HG03565 (cell line): ENCODE results near the gene CMIP.
"Not testable (repeated sequence)": the region's sequence is repeated elsewhere in the genome, so short reads cannot be mapped to it uniquely, and the experiment has no call there.

ENCODE experiments used
- ATAC-seq: cut with Tn5 transposase; IDR thresholded peaks from one replicate; pipeline ENCODE4 v1.9.1; 2021; ENCODE audit warnings: mild to moderate bottlenecking, moderate library complexity; ENCODE audit not compliant: unreplicated experiment

CMIP gene

DNA sequence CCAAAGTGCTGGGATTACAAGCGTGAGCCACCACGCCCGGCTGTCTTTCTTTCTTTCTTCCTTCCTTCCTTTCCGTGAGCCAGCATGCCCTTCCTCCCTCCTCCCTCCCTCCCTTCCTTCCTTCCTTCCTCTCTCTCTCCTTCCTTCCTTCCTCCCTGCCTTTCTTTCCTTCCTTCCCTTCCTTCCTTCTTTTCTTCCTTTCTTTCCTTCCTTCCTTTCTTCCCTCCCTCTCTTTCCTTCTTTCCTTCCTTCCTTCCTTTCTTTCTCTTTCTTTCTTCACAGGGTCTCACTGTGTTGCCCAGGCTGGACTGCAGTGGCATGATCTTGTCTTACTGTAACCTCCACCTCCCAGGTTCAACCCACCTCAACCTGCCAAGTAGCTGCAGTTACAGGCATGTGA, 283.8 kb downstream of the CMIP start:
- no peak for ATAC-seq

GRCh38 chr16:81729451-81729850, 284.8 kb downstream of the CMIP start:
- ATAC-seq: no peak

DNA sequence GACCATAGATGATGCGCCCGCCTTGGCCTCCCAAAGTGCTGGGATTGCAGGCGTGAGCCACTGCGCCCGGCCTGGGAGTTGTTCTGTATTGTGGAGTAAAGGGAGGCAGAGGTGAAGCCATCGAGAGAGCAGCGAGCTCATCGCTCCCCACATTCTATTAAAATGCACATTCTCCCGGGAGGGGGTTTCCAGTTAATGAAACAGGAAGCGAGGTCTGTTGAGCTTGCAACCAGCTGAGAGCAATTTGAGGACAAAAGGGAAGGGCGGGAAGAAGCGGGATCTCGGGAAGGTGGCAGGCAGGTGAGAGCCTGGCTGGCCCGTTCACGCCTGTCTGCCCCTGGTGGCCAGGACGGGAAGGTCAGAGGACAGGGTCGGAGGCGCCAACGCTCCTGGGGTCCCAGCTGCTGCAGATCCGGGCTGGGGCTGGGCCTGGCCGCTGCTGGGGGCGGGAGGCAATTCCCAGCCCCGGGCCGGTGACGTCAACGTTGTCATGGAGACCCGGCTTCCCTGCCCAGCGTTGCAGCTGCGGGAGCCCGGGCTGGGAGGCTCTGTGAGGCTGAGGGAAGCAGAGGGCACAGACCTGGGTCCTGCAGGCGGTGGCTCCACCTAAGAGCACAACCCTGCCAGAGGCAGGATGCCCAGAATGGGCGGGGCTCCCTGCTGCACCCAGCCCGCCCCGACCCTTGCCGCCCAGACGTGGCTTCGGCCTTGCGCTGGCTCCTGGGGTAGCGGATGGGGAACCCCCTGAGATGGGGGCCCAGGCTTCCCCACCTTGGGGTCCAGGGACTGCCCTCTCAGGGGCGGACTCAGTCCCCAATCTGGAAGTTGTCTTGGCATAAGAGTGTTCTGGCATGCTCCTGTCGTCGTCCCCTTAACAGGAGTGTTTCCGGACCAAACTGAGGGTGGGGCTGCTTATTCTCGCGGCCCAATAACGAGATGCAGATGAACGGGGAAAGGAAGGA, 285.8 kb downstream of the CMIP start:
- ATAC-seq: peak; percentile 49

DNA sequence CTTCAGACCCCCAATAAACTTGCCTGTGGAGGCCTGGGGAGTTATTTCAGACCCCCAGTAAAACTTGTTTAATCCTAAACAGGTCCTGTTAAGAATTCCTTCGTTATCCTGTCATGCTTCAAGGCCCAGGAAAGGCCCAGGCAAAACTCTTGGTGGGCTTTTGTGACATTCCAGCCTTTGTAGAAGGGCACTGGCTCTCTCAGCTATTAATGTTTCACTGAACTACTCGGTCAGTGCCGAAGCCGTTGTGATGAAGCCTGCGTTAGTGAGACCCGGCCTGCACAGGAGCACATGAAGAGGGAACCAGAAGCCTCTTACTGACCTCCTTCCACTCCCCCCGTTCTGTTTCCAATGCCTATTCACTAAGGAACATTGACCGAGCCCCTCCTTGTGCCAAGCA, 287.0 kb downstream of the CMIP start:
- ATAC-seq: no peak

DNA sequence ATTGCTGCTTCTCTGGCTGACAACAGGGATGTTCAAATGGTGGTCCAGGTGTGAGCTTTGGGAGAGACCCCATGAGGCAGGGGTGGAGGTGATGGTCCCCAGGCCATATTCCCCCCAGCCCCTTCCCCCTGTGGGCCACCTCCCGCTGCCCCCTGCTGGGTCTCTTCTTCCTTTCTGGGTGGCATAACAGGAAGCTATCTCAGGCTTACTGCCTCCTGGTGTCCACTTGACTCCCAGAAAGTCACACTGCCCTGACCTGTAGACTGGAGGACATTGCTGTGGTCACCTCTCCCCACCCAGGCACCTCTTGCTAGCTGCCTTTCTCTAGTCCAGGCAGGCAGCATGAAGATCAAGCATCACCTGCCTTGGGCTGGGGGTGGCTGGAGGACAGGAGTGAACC, 288.1 kb downstream of the CMIP start:
- no peak for ATAC-seq

DNA sequence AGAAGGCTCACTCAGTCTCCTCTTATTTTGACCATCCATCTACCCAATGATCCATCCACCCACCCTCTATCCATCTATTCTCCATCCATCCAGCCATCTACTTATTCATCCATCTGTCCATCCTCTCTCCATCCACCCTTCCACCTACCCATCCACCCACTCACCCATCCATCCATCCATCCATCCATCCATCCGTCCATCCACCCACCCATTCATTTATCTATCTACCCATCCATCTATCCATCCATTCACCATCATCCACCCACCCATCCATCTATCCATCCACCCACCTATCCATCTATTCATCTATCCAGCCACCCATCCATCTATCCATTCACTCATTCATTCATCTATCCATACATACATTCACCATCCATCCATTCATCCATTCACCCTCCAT, 288.7 kb downstream of the CMIP start:
- no peak for ATAC-seq

DNA sequence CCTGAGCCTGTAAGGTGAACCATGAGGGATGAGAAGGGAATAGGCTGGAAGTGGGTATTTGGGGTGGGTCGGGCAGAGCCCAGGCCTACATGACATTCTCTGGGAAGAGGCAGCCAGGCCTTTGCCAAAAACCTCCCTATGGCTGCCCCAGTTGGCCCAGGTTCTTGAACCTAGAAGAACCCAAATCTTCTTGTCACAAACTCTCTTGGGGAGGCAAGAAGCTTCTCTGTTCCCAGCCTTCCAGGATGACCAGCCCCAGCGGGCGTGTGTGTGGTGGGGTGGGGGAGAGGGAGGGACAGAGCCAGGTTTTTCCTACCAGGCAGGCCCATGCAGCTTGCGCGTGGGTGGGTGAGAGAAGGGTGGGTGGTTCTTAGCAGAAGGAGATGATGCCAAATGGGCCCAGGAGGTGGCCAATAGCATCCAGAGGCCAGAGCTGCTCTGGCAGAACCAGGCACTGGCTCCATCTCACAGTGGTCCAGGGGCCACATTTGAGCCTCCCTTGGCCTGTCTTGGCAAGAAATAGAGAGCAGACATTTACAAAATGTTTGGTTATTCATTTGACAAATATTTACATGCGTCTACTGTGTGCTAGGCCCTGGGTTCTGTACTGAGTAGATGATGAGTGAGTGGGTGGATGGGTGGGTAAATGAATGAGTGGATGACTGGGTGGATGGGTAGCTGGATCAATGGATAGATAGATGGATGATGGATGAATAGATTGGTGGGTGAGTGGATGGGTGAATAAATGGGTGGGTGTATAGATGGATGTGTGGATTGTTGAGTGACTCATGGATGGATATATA, 290.2 kb downstream of the CMIP start:
- ATAC-seq: no peak

DNA sequence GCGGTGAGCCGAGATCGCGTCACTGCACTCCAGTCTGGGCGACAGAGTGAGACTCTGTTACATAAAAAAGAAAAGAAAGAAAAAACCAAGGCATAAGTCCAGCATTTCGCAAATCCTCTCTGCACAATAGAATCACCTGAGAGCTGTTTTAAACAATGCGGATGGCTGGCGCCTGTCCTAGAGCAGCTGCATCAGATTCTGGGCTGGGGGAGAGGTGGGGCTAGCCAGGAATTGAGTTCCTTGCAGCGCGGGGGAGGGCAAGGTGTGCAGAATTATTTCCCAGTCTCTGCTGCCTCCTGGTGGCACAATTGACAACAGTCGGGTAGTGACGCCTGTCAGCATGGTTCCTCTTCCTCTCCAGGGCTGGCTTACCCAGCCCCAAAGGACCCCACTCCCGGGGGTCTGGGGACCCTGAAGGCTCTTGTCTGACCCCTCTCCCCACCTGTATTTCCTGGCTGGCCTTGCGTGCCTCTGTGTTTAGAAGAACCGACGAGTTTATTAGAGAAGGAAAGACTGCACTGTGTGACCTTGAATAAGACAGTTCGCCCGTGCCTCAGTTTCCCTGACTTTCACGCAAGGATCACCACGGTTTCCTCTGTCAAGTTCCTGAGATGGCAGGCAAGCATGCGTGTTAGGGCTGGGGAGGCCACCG, 293.4 kb downstream of the CMIP start:
- peak; percentile 49 for ATAC-seq

- no peak for ATAC-seq
These were observed 294.3 kb downstream of the CMIP start for GRCh38 chr16:81738783-81739496.

DNA sequence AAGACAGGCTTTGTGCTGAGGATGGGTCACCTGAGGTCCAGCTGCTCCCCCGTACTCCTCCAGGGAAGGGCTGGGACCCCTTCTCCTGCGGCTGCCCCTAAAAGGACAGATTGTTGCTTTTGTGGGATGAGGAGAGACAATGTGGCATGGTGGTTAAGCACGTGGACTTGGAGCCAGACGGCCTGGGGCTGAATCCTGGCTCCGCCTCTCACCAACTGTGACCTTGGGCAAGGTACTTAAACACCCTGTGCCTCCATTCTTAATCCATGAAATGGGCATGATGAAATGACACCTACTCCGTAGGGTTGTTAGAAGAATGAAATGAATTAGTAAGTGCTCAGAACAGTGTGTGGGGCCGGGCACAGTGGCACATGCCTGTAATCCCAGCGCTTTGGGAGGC, 294.9 kb downstream of the CMIP start:
- no peak for ATAC-seq

GRCh38 chr16:81740169-81740568, 295.6 kb downstream of the CMIP start:
- ATAC-seq: peak; percentile 50

DNA sequence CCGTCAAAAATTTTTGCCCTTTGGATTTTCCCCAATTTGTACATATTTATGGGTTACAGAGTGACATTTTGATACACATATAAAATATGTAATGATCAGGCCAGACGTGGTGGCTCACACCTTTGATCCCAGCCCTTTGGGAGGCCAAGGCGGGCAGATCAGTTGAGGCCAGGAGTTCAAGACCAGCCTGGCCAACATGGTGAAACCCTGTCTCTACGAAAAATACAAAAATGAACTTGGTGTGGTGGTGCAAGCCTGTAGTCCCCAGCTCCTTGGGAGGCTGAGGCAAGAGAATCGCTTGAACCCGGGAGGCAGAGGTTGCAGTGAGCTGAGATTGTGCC, 296.8 kb downstream of the CMIP start:
- ATAC-seq: not testable (repeated sequence)

DNA sequence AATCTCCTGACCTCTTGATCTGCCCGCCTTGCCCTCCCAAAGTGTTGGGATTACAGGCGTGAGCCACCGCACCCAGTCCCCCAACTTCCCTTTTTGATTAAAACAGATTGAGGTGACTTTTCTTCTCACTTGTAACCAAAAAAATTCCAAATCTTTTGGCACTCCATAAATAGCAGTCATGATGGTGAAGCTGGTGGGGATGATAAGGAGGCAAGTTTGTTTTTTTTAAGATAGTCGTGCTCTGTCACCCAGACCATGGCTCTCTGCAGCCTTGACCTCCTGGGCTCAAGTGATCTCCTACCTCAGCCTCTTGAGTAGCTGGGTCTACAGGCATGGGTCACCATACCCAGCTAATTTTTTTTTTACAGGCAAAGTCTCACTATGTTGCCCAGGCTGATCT, 299.8 kb downstream of the CMIP start:
- no peak for ATAC-seq

DNA sequence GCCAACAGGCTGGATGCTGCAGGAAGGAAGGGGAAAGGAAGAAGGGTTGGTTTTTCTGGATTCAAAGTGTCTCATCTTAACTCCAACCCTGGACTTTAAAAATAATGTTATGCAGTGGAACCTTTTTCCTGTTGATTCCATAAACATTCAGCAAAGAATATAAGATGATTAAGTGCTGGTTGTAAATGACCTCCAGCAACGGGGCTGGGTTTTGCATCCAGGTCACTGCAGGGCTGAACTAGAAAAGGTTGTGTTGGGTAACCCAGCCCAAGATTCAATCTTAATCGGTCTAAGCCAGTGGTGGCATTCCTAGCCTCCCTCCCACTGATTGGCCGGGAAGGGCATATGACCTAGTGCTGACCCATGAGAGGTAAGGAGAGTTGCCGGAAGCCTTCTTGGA, 300.3 kb downstream of the CMIP start:
- no peak for ATAC-seq

GRCh38 chr16:81745704-81746558, 301.3 kb downstream of the CMIP start:
- no peak for ATAC-seq

DNA sequence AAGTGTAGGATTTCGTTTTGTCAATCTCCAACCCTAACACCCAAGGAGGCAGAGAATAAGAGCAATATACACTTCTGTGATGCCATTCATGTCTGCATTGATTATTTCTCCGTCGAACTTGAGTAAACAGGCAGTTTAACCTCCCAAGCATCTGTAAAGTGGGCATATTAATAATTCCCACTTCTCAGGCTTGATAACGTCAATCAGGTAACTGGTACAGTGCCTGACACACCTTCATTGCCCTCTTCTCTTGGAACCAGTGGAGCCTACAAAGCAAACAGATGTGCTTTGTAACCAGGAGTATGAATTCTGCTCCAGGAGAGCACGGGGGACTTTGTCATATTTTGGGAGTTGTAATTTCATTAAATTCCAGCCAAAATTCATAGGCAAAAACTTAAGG, 302.0 kb downstream of the CMIP start:
- no peak for ATAC-seq

DNA sequence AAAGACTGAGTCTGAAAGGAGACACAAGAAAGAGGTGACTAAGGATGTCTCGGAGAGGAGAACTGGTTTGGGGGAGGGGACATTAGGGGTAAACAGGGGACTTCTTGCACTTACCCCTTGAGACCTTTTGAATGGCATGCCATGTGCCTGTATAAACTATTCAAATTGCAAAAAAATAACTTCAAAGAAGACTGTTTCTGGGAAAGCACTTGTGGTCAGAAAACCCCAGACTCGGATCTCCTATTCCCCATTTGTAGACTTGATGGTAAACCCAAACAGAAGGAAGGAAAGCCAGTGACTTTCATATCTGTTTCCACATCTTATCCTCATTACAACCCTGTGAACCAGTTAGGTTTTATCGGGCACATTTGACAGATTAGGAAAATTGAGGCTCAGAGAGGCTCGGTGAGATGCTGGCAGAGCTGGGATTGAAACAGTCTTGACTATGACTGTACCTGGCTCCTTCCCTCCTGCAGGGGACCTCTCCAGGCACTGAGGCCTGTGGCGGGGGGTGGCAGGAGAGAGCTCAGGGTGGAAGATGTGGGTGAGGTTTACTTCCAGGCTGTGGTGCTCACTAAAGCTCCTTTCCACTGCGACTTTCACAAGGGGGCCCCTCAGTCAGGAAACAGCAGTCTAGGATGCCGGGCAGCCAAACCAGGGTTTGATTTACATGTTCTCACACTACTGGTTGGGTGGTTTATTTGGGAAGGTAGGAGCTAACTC, 304.0 kb downstream of the CMIP start:
- no peak for ATAC-seq

GRCh38 chr16:81752225-81752875, 307.7 kb downstream of the CMIP start:
- peak; percentile 84 for ATAC-seq

DNA sequence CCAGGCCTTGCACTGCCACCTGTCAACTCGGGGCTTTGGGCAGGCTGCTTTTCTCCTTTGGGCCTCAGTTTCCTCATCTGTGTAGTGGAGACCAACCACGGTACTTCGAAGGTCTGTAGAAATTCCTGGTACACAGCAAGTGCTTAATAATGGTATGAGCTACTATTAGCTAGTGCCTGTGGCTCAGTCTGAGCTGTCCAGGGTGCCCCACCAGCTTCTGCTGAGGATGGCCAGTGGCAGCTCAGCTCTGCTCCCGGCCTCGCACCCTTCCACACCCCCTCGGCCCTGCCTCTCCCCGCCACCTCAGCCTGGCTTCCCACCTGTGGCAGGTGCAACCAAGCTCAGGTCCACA, 308.2 kb downstream of the CMIP start:
- ATAC-seq: no peak
